ENCODE measurements around the gene ZCCHC9.
"Not testable (repeated sequence)": the region's sequence is repeated elsewhere in the genome, so short reads cannot be mapped to it uniquely, and the experiment has no call there.

ZCCHC9 gene, protein sequence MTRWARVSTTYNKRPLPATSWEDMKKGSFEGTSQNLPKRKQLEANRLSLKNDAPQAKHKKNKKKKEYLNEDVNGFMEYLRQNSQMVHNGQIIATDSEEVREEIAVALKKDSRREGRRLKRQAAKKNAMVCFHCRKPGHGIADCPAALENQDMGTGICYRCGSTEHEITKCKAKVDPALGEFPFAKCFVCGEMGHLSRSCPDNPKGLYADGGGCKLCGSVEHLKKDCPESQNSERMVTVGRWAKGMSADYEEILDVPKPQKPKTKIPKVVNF

DNA sequence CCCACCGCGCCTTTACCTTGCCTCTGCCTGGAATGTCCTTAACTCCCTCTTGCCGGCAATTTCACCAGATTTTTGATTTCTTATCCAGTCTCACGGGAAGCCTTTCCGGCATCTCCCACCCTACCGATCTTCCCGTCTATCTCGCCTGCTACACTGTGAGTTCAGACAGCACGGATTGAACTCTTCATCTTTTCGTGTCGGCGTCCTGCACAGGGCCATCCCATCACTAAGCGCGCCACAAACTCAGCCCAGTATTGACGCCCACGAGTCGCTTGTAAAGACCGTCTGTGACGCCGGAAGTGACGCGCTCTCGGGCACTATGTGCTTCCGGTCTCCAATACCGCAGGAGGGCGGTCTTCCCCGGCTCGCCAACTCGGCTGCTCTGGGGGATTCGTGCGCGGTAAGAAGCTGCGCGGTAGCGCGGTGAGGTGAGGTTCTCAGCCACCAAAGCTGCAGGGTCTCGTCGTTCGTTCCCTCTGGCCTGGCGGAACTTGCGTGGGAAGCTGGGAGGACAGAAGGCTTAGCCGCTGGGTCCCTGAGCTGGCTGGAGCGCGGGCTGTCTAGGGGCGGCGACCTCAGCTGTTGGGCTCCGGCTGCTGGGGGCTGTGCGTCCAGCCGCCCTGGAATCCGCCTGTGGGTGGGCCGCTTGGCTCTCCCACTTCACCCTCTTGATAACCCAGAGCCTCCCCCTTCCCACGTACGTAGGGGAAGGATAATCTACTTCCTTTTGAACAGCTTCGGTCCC, at the start of gene ZCCHC9:
TSS of gene ZCCHC9 (plus strand) at position 317 of the 745 bp plus-strand sequence. CDS start 3,171 bp downstream, outside the sequence.
- peak; percentile 88 for DNase-seq (ENCODE audit: low read depth)

DNA sequence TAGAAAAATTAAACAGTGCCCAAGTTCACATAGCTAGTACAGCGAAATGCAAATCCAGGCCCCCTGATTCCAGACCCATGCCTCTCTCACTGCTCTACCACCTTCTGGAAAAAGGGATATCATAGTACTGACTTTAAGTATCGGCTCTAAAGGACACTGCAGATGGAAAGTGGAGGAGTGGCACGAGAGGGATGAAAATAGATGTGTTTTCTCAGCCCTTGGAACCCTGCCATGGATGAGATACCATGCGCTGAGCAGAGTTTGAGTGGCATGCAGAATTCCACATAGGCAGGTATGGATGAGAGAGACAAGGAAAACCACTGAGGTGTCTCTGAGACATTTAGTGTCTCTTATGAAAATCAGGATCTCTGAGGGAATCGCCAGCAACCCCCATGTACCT, 49.5 kb upstream of the ZCCHC9 start:
- DNase-seq (ENCODE audit: low read depth) = no peak

DNA sequence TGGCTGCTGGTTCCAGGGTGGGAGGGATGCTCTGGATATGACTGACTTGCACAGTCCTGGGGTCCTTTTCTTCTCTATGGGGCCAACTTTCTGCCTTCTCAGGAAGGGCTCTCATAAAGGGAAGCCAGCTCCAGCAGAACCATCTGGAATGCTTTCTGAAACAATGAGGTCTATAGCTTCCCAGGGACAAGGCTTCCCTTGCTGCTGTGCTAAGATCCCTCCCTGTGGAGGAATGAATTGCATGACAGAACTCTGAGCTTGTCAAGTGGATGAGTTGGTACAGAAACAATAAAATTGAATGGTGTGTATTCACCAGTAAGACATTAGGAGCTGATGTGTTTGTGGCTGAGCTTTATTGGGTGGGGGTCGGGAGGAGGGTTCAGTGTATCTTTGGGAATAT, 48.5 kb upstream of the ZCCHC9 start:
- no peak for DNase-seq (ENCODE audit: low read depth)

DNA sequence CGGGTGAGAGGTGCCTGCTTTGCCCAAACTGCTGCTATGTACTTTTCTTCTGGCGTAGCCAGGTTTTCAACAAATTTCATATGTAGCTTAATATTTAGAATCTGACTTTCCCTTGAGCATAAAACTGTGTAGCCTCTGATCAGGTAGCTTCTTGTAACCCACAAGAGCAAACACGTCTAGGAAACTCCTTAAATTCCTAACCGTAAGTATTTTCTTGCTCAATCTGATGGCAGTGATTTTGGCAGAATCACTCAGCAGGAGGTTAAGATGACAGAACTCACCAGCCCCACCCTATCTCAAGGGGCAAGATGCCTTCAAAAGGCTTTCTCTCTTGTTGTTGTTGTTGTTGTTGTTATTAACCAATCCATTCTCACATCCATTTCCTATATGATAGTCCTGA, 47.5 kb upstream of the ZCCHC9 start:
- DNase-seq (ENCODE audit: low read depth) = no peak

DNA sequence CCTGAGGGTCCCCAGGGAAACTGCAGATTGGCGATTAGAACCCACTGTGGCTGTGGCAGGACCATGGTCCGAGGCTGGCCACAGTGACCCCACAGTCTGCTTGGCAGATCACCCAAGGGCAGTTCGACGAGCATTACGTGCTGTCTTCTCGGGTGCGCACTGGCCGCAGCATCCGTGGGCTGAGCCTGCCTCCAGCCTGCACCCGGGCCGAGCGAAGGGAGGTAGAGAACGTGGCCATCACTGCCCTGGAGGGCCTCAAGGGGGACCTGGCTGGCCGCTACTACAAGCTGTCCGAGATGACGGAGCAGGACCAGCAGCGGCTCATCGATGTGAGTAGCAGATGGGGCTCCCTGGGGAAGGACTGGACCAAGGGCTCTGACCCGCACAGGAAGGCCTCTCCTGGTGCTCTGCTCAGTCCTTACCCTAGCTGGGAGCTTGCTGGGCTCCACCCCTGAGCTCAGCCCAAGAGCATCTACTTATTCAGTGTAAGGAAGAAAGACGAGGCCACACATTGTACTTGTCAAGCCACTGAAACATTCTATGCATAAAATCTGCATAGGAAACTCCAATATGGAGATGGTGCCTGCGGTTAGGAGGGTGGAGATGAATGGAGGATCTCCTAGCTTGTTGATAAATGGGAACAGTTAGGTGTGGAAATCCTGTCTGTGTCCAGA, 46.4 kb upstream of the ZCCHC9 start:
- DNase-seq (ENCODE audit: low read depth) = no peak

DNA sequence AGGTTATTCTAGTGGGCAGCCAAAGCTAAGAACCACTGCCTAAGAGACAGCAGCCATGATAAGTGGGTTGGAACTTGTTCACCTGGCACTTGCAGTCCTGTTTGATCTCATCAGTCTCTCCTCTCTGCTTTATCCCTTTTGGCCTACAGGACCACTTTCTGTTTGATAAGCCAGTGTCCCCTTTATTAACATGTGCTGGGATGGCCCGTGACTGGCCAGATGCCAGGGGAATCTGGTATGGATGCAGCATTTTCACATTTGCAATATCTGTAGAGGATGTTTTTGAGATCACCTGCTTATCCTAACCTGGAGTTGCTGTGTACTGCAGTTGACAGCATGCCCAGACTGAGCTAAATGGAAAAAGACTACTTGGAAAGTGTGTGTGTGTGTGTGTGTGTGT, 44.6 kb upstream of the ZCCHC9 start:
- DNase-seq (ENCODE audit: low read depth) = no peak

DNA sequence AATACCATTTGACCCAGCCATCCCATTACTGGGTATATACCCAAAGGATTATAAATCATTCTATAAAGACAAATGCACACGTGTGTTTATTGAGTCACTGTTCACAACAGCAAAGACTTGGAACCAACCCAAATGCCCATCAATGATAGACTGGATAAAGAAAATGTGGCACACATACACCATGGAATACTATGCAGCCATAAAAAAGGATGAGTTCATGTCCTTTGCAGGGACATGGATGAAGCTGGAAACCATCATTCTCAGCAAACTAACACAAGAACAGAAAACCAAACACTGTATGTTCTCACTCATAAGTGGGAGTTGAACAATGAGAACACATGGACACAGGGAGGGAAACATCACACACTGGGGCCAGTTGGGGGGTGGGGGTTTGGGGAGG, 38.6 kb upstream of the ZCCHC9 start:
- DNase-seq (ENCODE audit: low read depth) = not testable (repeated sequence)

DNA sequence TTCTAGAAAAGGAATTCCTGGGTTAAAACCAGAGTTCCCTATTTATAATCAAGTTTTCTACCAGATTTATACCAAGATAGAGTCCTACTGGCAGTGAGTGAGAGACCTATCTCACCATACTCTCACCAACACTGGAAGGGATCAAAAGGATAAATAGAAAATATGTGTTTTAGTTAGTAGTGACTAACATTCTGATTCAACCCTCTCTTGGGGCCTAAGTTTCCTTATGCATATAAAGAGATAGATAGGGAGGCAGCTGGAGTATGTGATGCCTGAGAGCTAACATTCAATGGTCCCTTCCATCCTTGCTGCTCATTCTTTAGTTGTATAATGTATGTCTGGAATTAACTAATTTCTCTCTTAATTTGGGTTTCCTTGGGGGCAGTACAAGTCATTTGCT, 36.3 kb upstream of the ZCCHC9 start:
- no peak for DNase-seq (ENCODE audit: low read depth)

DNA sequence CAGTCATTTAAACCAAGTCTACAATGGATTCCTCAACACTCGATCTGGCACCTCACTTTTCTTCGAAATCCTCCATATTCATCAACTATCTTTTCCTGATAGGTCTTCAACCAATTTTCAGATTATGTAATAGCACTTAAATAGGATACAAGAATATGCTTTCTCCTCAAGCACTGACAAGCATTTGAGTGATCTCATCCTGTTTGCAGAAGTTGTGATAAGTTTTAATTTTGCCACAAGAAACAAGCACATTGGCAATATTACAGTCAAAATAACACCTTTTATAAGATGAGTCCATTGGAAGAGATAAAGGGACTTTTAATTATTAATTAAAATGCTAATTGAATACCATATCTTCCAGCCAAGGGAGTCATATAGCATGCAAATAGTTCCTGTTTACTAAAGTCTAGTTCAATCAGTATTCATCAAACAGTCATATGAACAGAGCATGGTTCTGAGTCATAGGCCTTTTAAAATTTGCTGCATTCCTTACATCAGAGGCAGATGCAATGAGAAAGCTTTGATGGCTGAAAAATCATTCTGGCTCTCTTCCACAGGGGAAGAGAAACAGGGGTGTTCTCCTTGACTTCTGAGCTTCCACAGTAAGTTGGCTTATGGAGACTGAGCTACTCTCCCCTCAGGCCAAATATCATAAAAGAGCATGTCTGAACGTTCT, 32.7 kb upstream of the ZCCHC9 start:
- DNase-seq (ENCODE audit: low read depth) = no peak

DNA sequence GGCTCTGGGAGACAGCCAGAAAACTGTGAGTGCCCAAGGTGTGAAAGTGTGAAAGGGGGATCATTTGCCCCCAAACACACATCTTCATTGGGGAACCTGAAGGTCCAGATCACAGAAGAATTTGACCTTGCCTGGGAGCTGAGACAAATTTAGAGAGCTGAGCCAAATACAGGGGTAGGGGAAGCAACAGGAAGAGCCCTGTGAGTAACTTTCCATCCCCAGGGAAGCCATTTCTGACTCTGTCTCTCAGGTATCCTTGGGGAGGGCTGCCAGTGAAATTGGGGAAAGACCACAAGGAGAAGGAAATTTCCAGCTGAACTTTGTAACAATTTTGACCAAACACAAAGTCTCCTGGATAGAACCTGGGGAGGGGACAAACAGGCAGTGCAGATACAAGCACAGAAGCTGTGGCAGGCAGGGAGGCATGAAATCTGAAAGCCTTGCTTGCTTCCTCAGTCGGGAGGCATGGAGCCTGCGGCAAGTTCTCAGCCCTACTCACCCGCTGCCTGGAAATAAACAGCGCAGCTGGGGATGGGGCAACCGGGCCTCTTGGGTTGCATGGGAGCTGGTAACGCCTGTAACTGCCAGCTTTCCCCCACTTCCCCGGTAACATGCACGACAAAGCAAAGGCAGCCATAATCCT, 31.5 kb upstream of the ZCCHC9 start:
- no peak for DNase-seq (ENCODE audit: low read depth)

DNA sequence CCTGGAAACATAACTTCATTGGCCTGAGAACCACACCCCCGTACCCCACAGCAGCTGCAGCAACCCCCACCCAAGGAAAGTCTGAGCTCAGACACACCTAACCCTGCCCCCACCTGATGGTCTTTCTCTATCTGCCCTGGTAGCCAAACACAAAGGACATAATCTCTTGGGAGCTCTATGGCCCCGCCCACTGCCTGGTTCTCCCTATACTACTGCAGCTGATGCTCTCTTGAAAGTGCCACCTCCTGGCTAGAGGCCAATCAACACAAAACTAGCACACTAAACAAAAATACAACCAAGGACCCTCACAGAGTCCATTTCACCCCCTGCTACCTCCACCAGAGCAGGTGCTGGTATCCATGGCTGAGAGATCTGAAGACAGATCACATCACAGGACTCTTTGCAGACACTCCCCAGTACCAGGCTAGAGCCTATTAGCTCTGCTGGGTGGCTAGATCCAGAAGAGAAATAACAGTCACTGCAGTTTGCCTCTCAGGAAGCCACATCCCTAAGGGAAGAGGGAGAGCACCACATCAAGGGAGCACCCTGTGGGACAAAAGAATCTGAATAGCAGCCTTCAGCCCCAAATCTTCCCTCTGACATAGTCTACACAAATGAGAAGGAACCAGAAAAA, 30.9 kb upstream of the ZCCHC9 start:
- DNase-seq (ENCODE audit: low read depth) = not testable (repeated sequence)

DNA sequence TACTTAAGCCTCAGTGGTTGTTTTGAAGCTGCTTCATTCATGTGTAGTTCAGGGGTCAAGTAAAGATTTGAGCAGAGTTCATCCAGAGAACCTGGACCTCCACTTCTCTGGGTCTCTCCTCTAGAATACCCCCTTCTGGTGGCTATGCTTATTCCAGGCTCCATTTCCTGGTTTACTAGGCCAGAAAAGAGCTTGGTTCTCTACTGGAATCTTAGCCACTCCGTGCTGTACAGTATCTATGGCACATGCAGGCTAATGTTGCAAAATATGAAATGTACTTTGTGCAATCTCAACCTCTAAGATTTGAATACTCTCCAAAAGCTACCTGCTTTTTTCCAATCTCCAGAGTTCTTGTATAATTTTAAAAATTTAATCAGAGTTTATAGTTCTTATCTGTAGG, 17.4 kb upstream of the ZCCHC9 start:
- no peak for DNase-seq (ENCODE audit: low read depth)

DNA sequence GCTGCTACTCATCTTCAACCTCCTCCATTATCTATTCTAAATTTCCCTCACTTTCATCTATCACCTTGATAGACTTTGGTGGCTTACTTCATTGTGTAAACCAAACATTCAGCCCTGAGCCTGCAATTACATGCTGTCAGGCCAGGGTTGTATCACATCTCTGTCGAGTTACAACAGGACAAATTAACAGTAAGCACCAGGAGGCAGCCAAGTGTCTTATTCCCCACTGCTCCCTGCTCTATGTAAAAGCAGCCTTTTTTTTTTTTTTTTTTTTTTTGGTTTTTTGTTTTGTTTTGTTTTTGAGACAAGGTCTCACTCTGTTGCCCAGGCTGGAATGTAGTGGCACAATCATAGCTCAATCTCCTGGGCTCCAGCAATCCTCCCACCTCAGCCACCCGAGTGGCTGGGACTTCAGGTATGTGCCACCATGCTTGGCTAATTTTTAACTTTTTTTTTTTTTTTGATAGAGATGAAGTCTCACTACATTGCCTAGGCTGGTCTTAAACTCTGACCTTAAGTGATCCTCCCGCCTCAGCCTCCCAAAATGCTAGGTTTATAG, 15.2 kb upstream of the ZCCHC9 start:
- DNase-seq (ENCODE audit: low read depth) = no peak

DNA sequence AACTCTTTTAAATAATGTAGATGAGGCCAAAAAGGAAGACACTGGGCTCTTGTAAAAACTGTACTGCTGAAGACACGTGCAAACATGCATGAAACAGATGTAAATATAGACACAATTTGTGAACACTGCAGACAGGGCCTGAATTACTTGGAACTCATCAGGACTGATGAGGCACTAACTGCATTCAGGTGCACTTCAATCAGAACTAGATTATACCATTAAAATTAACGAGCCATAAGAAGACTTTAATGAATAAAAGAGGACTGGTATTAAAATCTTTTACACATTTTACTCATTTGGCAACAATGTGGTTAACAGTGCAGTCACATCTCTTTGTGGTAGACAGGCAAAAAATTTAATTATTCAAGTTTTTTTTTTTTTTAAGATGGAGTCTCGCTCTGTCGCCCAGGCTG, 13.4 kb upstream of the ZCCHC9 start:
- DNase-seq (ENCODE audit: low read depth) = no peak

DNA sequence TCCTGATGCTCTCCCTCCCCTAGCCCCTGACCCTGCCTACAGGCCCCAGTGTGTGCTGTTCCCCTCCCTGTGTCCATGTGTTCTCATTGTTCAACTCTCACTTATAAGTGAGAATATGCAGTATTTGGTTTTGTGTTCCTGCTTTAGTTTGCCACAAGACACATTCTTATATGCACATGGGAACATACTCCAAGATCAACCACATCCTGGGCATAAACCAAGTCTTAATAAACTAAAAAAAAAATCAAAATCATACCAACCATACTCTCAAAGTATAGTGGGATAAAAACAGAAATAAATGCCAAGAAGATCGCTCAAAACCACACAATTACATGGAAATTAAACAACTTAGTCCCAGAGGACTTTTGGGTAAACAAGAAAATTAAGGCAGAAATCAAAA, 11.2 kb upstream of the ZCCHC9 start:
- no peak for DNase-seq (ENCODE audit: low read depth)

DNA sequence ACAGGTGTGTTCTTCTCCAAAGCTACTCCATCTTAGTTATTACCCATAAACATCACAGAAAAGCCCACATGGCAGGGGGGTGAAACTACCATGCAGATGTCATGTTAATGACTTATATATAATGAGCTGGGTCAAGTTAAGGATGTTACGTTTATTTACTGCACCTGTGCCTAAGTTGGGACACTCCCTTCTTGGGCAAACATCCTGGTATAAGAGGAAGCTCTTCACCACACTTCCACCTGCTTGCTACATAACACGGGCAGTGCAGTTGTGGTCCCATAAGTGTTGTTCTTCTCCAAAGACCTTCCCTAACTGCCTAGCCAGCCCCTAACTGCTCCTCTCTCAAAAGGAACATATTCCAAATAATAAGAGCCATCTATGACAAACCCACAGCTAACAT, 9.3 kb upstream of the ZCCHC9 start:
- DNase-seq (ENCODE audit: low read depth) = no peak

DNA sequence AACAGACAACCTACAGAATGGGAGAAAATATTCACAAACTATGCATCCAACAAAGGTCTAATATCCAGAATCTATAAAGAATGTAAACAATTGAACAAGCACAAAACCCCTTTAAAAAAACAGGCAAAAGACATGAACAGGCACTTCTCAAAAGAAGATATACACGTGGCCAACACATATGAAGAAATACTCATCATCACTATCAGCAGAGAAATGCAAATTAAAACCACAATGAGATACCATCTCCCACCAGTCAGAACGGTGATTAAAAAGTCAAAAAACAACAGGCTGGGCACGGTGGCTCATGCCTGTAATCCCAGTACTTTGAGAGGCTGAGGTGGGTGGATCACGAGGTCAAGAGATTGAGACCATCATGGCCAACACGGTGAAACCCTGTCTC, 7.4 kb upstream of the ZCCHC9 start:
- DNase-seq (ENCODE audit: low read depth) = not testable (repeated sequence)

DNA sequence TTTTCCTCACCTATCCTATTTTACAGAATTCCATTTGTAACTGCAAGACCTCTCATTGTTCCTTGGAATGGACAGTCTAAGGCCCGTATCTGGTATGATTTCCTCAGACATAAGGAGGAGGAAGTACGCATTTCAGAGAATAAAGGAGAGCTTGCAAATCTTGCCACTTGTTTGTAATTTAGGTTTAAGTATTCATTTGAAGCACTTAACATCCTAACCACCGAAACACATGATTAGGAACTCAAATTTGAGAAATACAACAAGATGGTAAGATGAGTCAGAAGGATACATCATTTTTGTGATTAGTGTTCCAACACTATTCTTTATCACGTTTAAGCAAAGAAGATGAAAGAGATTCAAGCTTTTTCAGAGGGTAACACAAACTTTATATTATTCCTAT, 3.9 kb upstream of the ZCCHC9 start:
- no peak for DNase-seq (ENCODE audit: low read depth)

DNA sequence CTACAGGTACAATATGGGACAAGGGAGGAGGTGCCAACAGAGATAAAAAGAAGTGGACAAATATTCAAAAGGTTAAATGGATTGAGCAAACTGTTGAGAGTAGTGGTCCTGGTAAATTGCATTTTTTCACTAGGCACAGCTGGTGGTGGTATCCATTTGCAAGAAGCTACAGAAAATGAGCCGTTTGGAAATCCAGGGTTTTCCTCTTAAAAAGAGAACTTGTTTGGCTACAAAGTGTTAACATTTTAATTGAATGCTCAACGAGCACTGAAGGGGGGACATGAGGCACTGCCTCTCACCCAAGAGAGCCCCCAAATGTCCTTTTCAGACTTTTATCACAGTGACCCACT, 491 bp upstream of the ZCCHC9 start:
- DNase-seq (ENCODE audit: low read depth) = no peak

DNA sequence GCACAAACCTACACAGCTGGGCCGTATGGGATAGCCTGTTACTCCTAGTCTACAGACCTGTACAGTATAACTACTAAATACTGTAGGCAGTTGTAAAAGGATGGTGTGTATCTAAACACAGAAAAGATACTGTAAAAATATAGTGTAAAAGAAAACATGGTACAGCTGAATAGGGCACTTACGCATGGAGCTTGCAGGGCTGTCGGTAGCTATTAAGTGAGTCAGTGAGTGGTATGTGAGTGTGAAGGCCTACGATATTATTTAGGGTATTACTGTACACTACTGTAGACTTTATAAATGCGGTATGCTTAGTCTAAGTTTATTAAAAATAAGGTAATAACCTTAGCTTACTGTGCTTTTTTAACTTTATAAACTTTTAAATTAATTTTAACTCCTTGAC, 1.2 kb downstream of the ZCCHC9 start:
- no peak for DNase-seq (ENCODE audit: low read depth)

DNA sequence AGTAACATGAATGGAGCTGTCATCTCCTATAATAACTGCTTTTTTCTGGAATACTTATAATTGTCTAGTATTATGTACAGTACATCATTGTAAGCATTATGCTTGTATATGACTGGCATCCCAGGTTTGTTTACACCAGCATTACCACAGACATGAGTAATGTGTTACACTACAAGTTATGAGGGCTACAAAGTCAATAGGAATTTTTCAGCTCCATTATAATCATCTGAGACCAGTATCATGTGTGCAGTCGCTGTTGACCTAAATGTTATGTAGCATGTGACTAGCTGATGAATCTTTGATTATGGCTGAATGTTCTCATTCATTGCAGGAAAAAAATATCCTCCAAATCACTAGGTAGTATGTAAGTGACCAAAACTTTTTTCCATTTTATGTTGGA, 2.2 kb downstream of the ZCCHC9 start:
- DNase-seq (ENCODE audit: low read depth) = no peak

All from stimulated activated CD4-positive, alpha-beta T cell treated with anti-CD3 and anti-CD28 coated beads, Interleukin-2, amount 100 ng/mL, for 4 hours (primary cell).